Measurements from ENCODE around the gene FAM3A. TPM values are rescaled to one million over a fixed set of nuclear protein-coding genes. Genes with fewer than 3 reads are reported as not detected.

Gene FAM3A
- total and polyA plus RNA-seq, 2 donors from 2014 or later: 39.5 to 73.4 TPM

- FAIRE-seq (no peak), DNase-seq (no peak)
- H3K36me3 ChIP-seq (ENCODE audit: control insufficient read depth in 2 of 3, insufficient read depth in 3 of 3, low read length in 3 of 3): no peaks in the 10 kb centered on the region
- H3K27ac ChIP-seq (ENCODE audit: low read depth in 2 of 2, low read length in 2 of 2): no peak overlapping the region
- intact Hi-C loops (cut with DNase I): no loop called here
- H3K9me3 ChIP-seq (ENCODE audit: control insufficient read depth in 2 of 3, insufficient read depth in 1 of 3, low read length in 3 of 3): no peaks in the 10 kb centered on the region
- H3K27me3 ChIP-seq (ENCODE audit: control insufficient read depth, insufficient read depth, low read length): no peaks in the 10 kb centered on the region
- H3K4me3 ChIP-seq (ENCODE audit: low read length in 3 of 3): no peak overlapping the region
- no peaks in the 10 kb centered on the region for H3K4me1 ChIP-seq (ENCODE audit: control insufficient read depth in 2 of 3, insufficient read depth in 2 of 3, low read depth in 1 of 3, low read length in 3 of 3)
- H3K9ac ChIP-seq (ENCODE audit: low read length in 3 of 3): no peak overlapping the region
- no peak for TF ChIP-seq CTCF (IDR thresholded peaks at IDR 0.05; ENCODE audit: borderline replicate concordance, extremely low read depth, insufficient read depth)
Measured at GRCh38 chrX:154467556-154467955, 48.5 kb downstream of the FAM3A start.

GRCh38 chrX:154466907-154467306 lies 49.1 kb downstream of the FAM3A start:
- H3K36me3 ChIP-seq (ENCODE audit: control insufficient read depth in 2 of 3, insufficient read depth in 3 of 3, low read length in 3 of 3): no peaks in the 10 kb centered on the region
- H3K27ac ChIP-seq (ENCODE audit: low read depth in 2 of 2, low read length in 2 of 2): no peak overlapping the region
- intact Hi-C loops (cut with DNase I): no loop called here
- H3K4me3 ChIP-seq (ENCODE audit: low read length in 3 of 3): no peak overlapping the region
- no peaks in the 10 kb centered on the region for H3K27me3 ChIP-seq (ENCODE audit: control insufficient read depth, insufficient read depth, low read length)
- no peak for FAIRE-seq
- H3K9me3 ChIP-seq (ENCODE audit: control insufficient read depth in 2 of 3, insufficient read depth in 1 of 3, low read length in 3 of 3): no peaks in the 10 kb centered on the region
- no peaks in the 10 kb centered on the region for H3K4me1 ChIP-seq (ENCODE audit: control insufficient read depth in 2 of 3, insufficient read depth in 2 of 3, low read depth in 1 of 3, low read length in 3 of 3)
- DNase-seq: peak in 1 of 5 donors; percentile 61
- no peak for TF ChIP-seq CTCF (IDR thresholded peaks at IDR 0.05; ENCODE audit: borderline replicate concordance, extremely low read depth, insufficient read depth)
- no peak overlapping the region for H3K9ac ChIP-seq (ENCODE audit: low read length in 3 of 3)

GRCh38 chrX:154466036-154466435 lies 50.0 kb downstream of the FAM3A start:
- TF ChIP-seq CTCF (IDR thresholded peaks at IDR 0.05; ENCODE audit: borderline replicate concordance, extremely low read depth, insufficient read depth): no peak
- H3K9me3 ChIP-seq (ENCODE audit: control insufficient read depth in 2 of 3, insufficient read depth in 1 of 3, low read length in 3 of 3): no peaks in the 10 kb centered on the region
- no peaks in the 10 kb centered on the region for H3K36me3 ChIP-seq (ENCODE audit: control insufficient read depth in 2 of 3, insufficient read depth in 3 of 3, low read length in 3 of 3)
- intact Hi-C loops (cut with DNase I): no loop called here
- H3K27ac ChIP-seq (ENCODE audit: low read depth in 2 of 2, low read length in 2 of 2): no peak overlapping the region
- H3K9ac ChIP-seq (ENCODE audit: low read length in 3 of 3): no peak overlapping the region
- H3K27me3 ChIP-seq (ENCODE audit: control insufficient read depth, insufficient read depth, low read length): no peaks in the 10 kb centered on the region
- FAIRE-seq: no peak
- peak in 1 of 5 donors; percentile 57 for DNase-seq
- H3K4me3 ChIP-seq (ENCODE audit: low read length in 3 of 3): no peak overlapping the region
- no peaks in the 10 kb centered on the region for H3K4me1 ChIP-seq (ENCODE audit: control insufficient read depth in 2 of 3, insufficient read depth in 2 of 3, low read depth in 1 of 3, low read length in 3 of 3)

GRCh38 chrX:154465601-154466000 lies 50.4 kb downstream of the FAM3A start:
- no peaks in the 10 kb centered on the region for H3K27me3 ChIP-seq (ENCODE audit: control insufficient read depth, insufficient read depth, low read length)
- DNase-seq (no peak), FAIRE-seq (no peak)
- intact Hi-C loops (cut with DNase I): no loop called here
- H3K4me3 ChIP-seq (ENCODE audit: low read length in 3 of 3): no peak overlapping the region
- H3K9ac ChIP-seq (ENCODE audit: low read length in 3 of 3): no peak overlapping the region
- no peak for TF ChIP-seq CTCF (IDR thresholded peaks at IDR 0.05; ENCODE audit: borderline replicate concordance, extremely low read depth, insufficient read depth)
- no peaks in the 10 kb centered on the region for H3K4me1 ChIP-seq (ENCODE audit: control insufficient read depth in 2 of 3, insufficient read depth in 2 of 3, low read depth in 1 of 3, low read length in 3 of 3)
- no peaks in the 10 kb centered on the region for H3K36me3 ChIP-seq (ENCODE audit: control insufficient read depth in 2 of 3, insufficient read depth in 3 of 3, low read length in 3 of 3)
- no peaks in the 10 kb centered on the region for H3K9me3 ChIP-seq (ENCODE audit: control insufficient read depth in 2 of 3, insufficient read depth in 1 of 3, low read length in 3 of 3)
- no peak overlapping the region for H3K27ac ChIP-seq (ENCODE audit: low read depth in 2 of 2, low read length in 2 of 2)

All from kidney (tissue), 14 donors.